Endothelial cell of umbilical vein (primary cell): ENCODE results near the gene MLC1. TPM values are rescaled to one million over a fixed set of nuclear protein-coding genes. Genes with fewer than 3 reads are reported as not detected.

ENCODE experiments used
- BruUV-seq: library from RNA; stranded (reverse); fragments of 400-500 nt; replicated peaks from 2 replicates; lab custom pipeline; 2021; lab: Mats Ljungman, UMichigan
- CTCF ChIA-PET: fragments of 300-600, 350-600 bp; sonication (Branson Sonifier 250); formaldehyde crosslinking; loops from one replicate; lab custom pipeline; 2021; ENCODE audit warnings: antibody characterized with exemption, inconsistent platforms; lab: Charles Lee
- POLR2A ChIA-PET: fragments of 300-600, 350-600 bp; sonication (Branson Sonifier 250); formaldehyde crosslinking; loops from one replicate; lab custom pipeline; 2021; ENCODE audit warnings: antibody characterized with exemption, inconsistent platforms; lab: Charles Lee
- DNase-seq: peaks from one replicate; pipeline ENCODE4 v3.0.0-alpha.2; 2011; ENCODE audit warnings: low read depth, low spot score
- FAIRE-seq: peaks from 2 replicates; lab custom pipeline; 2011; peaks lifted over from hg19 to GRCh38; lab: Jason Lieb, UNC
- H2AFZ ChIP-seq: 2 replicates; pipeline ENCODE4 v1.6.0; 2012; ENCODE audit warnings: low read depth, low read length, control low read depth, inconsistent platforms
- H3K27ac ChIP-seq: 2 replicates; pipeline ENCODE4 v1.5.1; 2011; ENCODE audit warnings: low read depth, mild to moderate bottlenecking, control low read depth, low read length, moderate library complexity; ENCODE audit not compliant: insufficient read depth
- H3K27me3 ChIP-seq, 2 experiments: 2 replicates each; pipeline versions ENCODE4 v1.6.0 to v1.6.1; 2011; ENCODE audit warnings: low read length in 2 of 2, mixed read lengths in 1 of 2; ENCODE audit not compliant: control insufficient read depth in 2 of 2, insufficient read depth in 2 of 2
- H3K36me3 ChIP-seq, 2 experiments: 2 replicates in 1 of 2; 3 replicates in 1 of 2; pipeline ENCODE4 v1.5.1; 2011; ENCODE audit warnings: low read length in 2 of 2, mild to moderate bottlenecking in 1 of 2, moderate library complexity in 1 of 2; ENCODE audit not compliant: control insufficient read depth in 2 of 2, insufficient read depth in 2 of 2; ENCODE audit errors: extremely low read depth in 1 of 2
- H3K4me1 ChIP-seq: 3 replicates; pipeline ENCODE4 v1.5.1; 2011; ENCODE audit warnings: mild to moderate bottlenecking, low read length; ENCODE audit not compliant: control insufficient read depth, insufficient read depth; ENCODE audit errors: extremely low read depth
- H3K4me2 ChIP-seq: 2 replicates; pipeline ENCODE4 v1.6.1; 2011; ENCODE audit warnings: low read length, control low read depth, mixed read lengths; ENCODE audit not compliant: insufficient read depth
- H3K4me3 ChIP-seq, 3 experiments: fragments of 200-600 bp in 1 of 3; sonication (generic), shearing (Covaris generic) in 1 of 3; replicated peaks in 1 of 3; 2 replicates each; pipeline ENCODE4 v1.5.1; 2011 to 2016; ENCODE audit warnings: control low read depth in 3 of 3, low read length in 3 of 3, mild to moderate bottlenecking in 2 of 3, inconsistent platforms in 1 of 3, low read depth in 1 of 3, moderate library complexity in 1 of 3; ENCODE audit not compliant: insufficient read depth in 1 of 3
- H3K79me2 ChIP-seq: 2 replicates; pipeline ENCODE4 v1.6.0; 2012; ENCODE audit warnings: low read length, inconsistent platforms; ENCODE audit not compliant: control insufficient read depth, insufficient read depth
- H3K9ac ChIP-seq: replicated peaks from 2 replicates; pipeline ENCODE3; 2011; ENCODE audit warnings: low read length, control low read depth; ENCODE audit not compliant: insufficient read depth; ENCODE audit errors: extremely low read depth
- H3K9me1 ChIP-seq: replicated peaks from 3 replicates; pipeline ENCODE4 v1.6.0; 2011; ENCODE audit warnings: mild to moderate bottlenecking, low read length; ENCODE audit not compliant: control insufficient read depth, insufficient read depth; ENCODE audit errors: extremely low read depth
- H3K9me3 ChIP-seq: replicated peaks from 2 replicates; pipeline ENCODE4 v1.5.1; 2012; ENCODE audit warnings: low read length, inconsistent platforms; ENCODE audit not compliant: control insufficient read depth, insufficient read depth
- H4K20me1 ChIP-seq: replicated peaks from 2 replicates; pipeline ENCODE3; 2011; ENCODE audit warnings: mild to moderate bottlenecking, low read length; ENCODE audit not compliant: control insufficient read depth, insufficient read depth; ENCODE audit errors: extremely low read depth
- EZH2 ChIP-seq: IDR thresholded peaks from 2 replicates; pipeline ENCODE4 v1.6.1; 2012; ENCODE audit warnings: borderline replicate concordance, low read depth, mild to moderate bottlenecking, moderate library complexity, low read length, inconsistent platforms; ENCODE audit not compliant: severe bottlenecking
- FOS ChIP-seq: IDR thresholded peaks from 2 replicates; pipeline ENCODE4 v1.6.1; 2011; ENCODE audit warnings: mild to moderate bottlenecking, low read length, moderate library complexity, borderline replicate concordance; ENCODE audit not compliant: insufficient read depth
- GATA2 ChIP-seq: IDR thresholded peaks from 2 replicates; pipeline ENCODE4 v1.7.0; 2011; ENCODE audit warnings: low read depth, mild to moderate bottlenecking, moderate library complexity, mixed read lengths, low read length; ENCODE audit not compliant: insufficient read length, insufficient read depth
- JUN ChIP-seq: IDR thresholded peaks from 2 replicates; pipeline ENCODE4 v1.6.1; 2011; ENCODE audit warnings: borderline replicate concordance, low read depth; ENCODE audit not compliant: insufficient read length, insufficient read depth
- MYC ChIP-seq: IDR thresholded peaks from one replicate; pipeline ENCODE4 v1.6.1; 2011; ENCODE audit warnings: mild to moderate bottlenecking, low read depth, low read length
- POLR2A ChIP-seq: IDR thresholded peaks from 2 replicates; pipeline ENCODE4 v1.6.1; 2012; ENCODE audit warnings: low read depth, mild to moderate bottlenecking, control low read depth, low read length
- dilution Hi-C: fragments of 300-500 bp; cut with MboI; formaldehyde crosslinking; loops from one replicate; pipeline ENCODE4 v1.15.0; 2019; ENCODE audit warnings: low sequenced_read_pairs; ENCODE audit not compliant: extremely low pct_ligation_motif_present
- intact Hi-C: fragments of 100-400 bp; cut with micrococcal nuclease; formaldehyde crosslinking; loops from one replicate; pipeline ENCODE4 v1.10.0; 2022
- polyA plus RNA-seq, 4 experiments: library from polyadenylated mRNA; depleted of rRNA in 3 of 4; stranded (reverse) in 3 of 4; unstranded in 1 of 4; fragments of >200 nt; gene quantifications; 2 replicates each; pipeline versions ENCODE4 v1.2.1 to v1.2.3, GENCODE V29; 2011 to 2012; ENCODE audit warnings: missing spikeins in 1 of 4
- total RNA-seq: library from RNA; stranded (reverse); gene quantifications from 2 replicates; pipeline ENCODE4 v1.2.3, GENCODE V29; 2021
- TF ChIP-seq, protein P1 (sequence below), 2 donors: IDR thresholded peaks; 1 replicate in 1 of 2; 2 replicates in 1 of 2; pipeline ENCODE4 v1.5.1; 2011; ENCODE audit warnings: low read length in 2 of 2, mild to moderate bottlenecking in 2 of 2, moderate library complexity in 2 of 2, control low read depth in 1 of 2, inconsistent platforms in 1 of 2, low read depth in 1 of 2; ENCODE audit not compliant: insufficient read depth in 1 of 2; ENCODE audit errors: extremely low read depth in 1 of 2
- TF ChIP-seq, protein P2 (sequence below): IDR thresholded peaks from 2 replicates; pipeline ENCODE4 v1.6.1; 2011; ENCODE audit not compliant: insufficient read depth, insufficient read length

MLC1 gene
- total and polyA plus RNA-seq, 2 donors (not counting 3 experiments of a cell fraction or from before 2014, with no cell fraction given): not detected

DNA sequence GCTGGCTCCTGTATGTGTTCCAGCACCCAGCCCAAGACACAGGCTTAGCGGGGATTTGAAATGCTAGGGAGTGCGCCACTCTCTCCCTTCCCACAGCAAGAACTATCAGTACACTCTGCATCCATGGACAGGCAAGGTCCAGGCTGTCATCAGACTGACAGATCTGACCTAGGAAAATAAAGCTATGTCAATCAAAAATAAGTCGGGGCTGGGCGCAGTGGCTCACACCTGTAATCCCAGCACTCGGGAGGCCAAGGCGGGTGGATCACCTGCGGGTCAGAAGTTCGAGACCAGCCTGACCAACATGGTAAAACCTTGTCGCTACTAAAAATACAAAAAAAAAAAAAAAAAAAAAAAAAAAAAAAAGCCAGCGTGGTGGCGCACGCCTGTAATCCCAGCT is 2.9 kb upstream of the MLC1 start:
- no peak for DNase-seq
- H3K4me3 ChIP-seq: no peak overlapping the region
- no peaks in the 10 kb centered on the region for H4K20me1 ChIP-seq
- intact Hi-C loops (no loop called here), dilution Hi-C loops (no loop called here)
- peaks cover 0 to 6% of the 10 kb centered on the region in 2 experiments for H3K27me3 ChIP-seq
- TF ChIP-seq POLR2A (no peak), JUN (no peak), EZH2 (no peak), MYC (no peak), FOS (no peak), GATA2 (no peak)
- TF ChIP-seq, protein P1, sequence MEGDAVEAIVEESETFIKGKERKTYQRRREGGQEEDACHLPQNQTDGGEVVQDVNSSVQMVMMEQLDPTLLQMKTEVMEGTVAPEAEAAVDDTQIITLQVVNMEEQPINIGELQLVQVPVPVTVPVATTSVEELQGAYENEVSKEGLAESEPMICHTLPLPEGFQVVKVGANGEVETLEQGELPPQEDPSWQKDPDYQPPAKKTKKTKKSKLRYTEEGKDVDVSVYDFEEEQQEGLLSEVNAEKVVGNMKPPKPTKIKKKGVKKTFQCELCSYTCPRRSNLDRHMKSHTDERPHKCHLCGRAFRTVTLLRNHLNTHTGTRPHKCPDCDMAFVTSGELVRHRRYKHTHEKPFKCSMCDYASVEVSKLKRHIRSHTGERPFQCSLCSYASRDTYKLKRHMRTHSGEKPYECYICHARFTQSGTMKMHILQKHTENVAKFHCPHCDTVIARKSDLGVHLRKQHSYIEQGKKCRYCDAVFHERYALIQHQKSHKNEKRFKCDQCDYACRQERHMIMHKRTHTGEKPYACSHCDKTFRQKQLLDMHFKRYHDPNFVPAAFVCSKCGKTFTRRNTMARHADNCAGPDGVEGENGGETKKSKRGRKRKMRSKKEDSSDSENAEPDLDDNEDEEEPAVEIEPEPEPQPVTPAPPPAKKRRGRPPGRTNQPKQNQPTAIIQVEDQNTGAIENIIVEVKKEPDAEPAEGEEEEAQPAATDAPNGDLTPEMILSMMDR (IDR thresholded peaks at IDR 0.05; ENCODE audit: extremely low read depth in 1 of 2, insufficient read depth in 1 of 2, low read depth in 1 of 2, low read length in 2 of 2): no peak
- TF ChIP-seq, protein P2, sequence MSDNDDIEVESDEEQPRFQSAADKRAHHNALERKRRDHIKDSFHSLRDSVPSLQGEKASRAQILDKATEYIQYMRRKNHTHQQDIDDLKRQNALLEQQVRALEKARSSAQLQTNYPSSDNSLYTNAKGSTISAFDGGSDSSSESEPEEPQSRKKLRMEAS: no peak
- FAIRE-seq: no peak
- H3K9me3 ChIP-seq: no peaks in the 10 kb centered on the region
- BruUV-seq: no TSS peak
- H3K4me2 ChIP-seq: no peak overlapping the region
- no peaks in the 10 kb centered on the region for H3K9me1 ChIP-seq
- no peaks in the 10 kb centered on the region for H3K79me2 ChIP-seq
- ChIA-PET POLR2A (interaction anchor here (0.7 kb wide), 1 partner anchor 28 kb away, joined by 4 read pairs; no protein-coding TSS in a partner anchor), CTCF (no interaction called here)
- H3K9ac ChIP-seq: no peak overlapping the region
- no peaks in the 10 kb centered on the region for H3K4me1 ChIP-seq
- H3K27ac ChIP-seq: no peak overlapping the region
- no peaks in the 10 kb centered on the region for H3K36me3 ChIP-seq
- no peak overlapping the region for H2AFZ ChIP-seq
